Spinal cord (tissue), 10 donors: ENCODE results near the gene APBB1IP. TPM values are rescaled to one million over a fixed set of nuclear protein-coding genes. Genes with fewer than 3 reads are reported as not detected.

Experiments
- DNase-seq, 6 donors: peaks; one replicate each; pipeline versions ENCODE4 v3.0.0 to v3.0.0-alpha.2; 2013 to 2015; ENCODE audit warnings: low spot score in 6 of 6, low read depth in 4 of 6
- H3K27ac ChIP-seq: one replicate; pipeline ENCODE4 v1.5.1; 2013; ENCODE audit warnings: low read depth, low read length, control low read depth
- H3K27me3 ChIP-seq: one replicate; pipeline ENCODE4 v1.6.1; 2013; ENCODE audit warnings: low read length; ENCODE audit not compliant: control insufficient read depth, insufficient read depth
- H3K36me3 ChIP-seq: one replicate; pipeline ENCODE4 v1.6.1; 2013; ENCODE audit warnings: low read length; ENCODE audit not compliant: control insufficient read depth, insufficient read depth
- H3K4me1 ChIP-seq: one replicate; pipeline ENCODE4 v1.6.1; 2013; ENCODE audit warnings: low read length; ENCODE audit not compliant: control insufficient read depth, insufficient read depth
- H3K4me3 ChIP-seq: one replicate; pipeline ENCODE4 v1.5.1; 2013; ENCODE audit warnings: low read depth, low read length, control low read depth
- H3K9me3 ChIP-seq: one replicate; pipeline ENCODE4 v1.6.1; 2013; ENCODE audit warnings: low read length; ENCODE audit not compliant: control insufficient read depth, insufficient read depth
- WGBS: methylation state at CpG from one replicate; pipeline ENCODE4 v1.1.5; 2013; ENCODE audit warnings: missing lambda C conversion rate; ENCODE audit not compliant: insufficient coverage; 5-methylcytosine and 5-hydroxymethylcytosine counted together
- polyA plus RNA-seq, 2 donors: library from polyadenylated mRNA; unstranded; fragments of 120-200 nt; gene quantifications; one replicate each; pipeline ENCODE4 v1.2.1, GENCODE V29; 2013; ENCODE audit not compliant: insufficient read length in 2 of 2
- total RNA-seq, 2 donors: library from RNA; depleted of rRNA in 1 of 2; stranded (reverse); fragments of 120-200 nt in 1 of 2; fragments of >200 nt in 1 of 2; gene quantifications; one replicate each; pipeline versions ENCODE4 v1.2.3 to v1.2.4, GENCODE V29; 2013 to 2014
- donor health status: healthy.

Gene APBB1IP
- total and polyA plus RNA-seq, 4 donors, result 3.7 to 20.4 (median 10.4) TPM

- no peak overlapping the region for H3K4me3 ChIP-seq
- no peaks in the 10 kb centered on the region for H3K9me3 ChIP-seq
- no peaks in the 10 kb centered on the region for H3K36me3 ChIP-seq
- peaks cover 12% of the 10 kb centered on the region for H3K4me1 ChIP-seq
- H3K27ac ChIP-seq, result no peak overlapping the region
- H3K27me3 ChIP-seq, result peaks cover 21% of the 10 kb centered on the region
- no peak for DNase-seq
- WGBS, result no CpG with 5 or more reads among the region's 1 CpG
These were observed 1.9 kb downstream of the APBB1IP start for GRCh38 chr10:26440088-26440470.

- Histone ChIP-seq H3K27me3 (peaks cover 21% of the 10 kb centered on the region), H3K4me1 (peaks cover 12% of the 10 kb centered on the region), H3K27ac (no peak overlapping the region), H3K36me3 (no peaks in the 10 kb centered on the region), H3K4me3 (no peak overlapping the region), H3K9me3 (no peaks in the 10 kb centered on the region)
- DNase-seq, result no peak
- 80% methylated on average over 4 of the region's 7 CpGs for WGBS
These were observed 3.5 kb downstream of the APBB1IP start for GRCh38 chr10:26441491-26442214.

GRCh38 chr10:26445411-26446031, 7.4 kb downstream of the APBB1IP start:
- no peaks in the 10 kb centered on the region for H3K9me3 ChIP-seq
- H3K4me1 ChIP-seq, result no peaks in the 10 kb centered on the region
- H3K36me3 ChIP-seq, result no peaks in the 10 kb centered on the region
- H3K27ac ChIP-seq, result no peak overlapping the region
- 87% methylated on average over 4 of the region's 8 CpGs for WGBS
- H3K4me3 ChIP-seq, result no peak overlapping the region
- no peaks in the 10 kb centered on the region for H3K27me3 ChIP-seq
- DNase-seq, result no peak

- Histone ChIP-seq H3K4me1 (no peaks in the 10 kb centered on the region), H3K4me3 (no peak overlapping the region), H3K36me3 (no peaks in the 10 kb centered on the region), H3K27me3 (no peaks in the 10 kb centered on the region), H3K27ac (no peak overlapping the region), H3K9me3 (no peaks in the 10 kb centered on the region)
- WGBS, result 80% methylated on average over 1 of the region's 5 CpGs
- DNase-seq, result no peak
These were observed 8.1 kb downstream of the APBB1IP start for GRCh38 chr10:26446258-26446657.

GRCh38 chr10:26448292-26448691, 10.2 kb downstream of the APBB1IP start:
- no peak overlapping the region for H3K4me3 ChIP-seq
- H3K27me3 ChIP-seq, result no peaks in the 10 kb centered on the region
- H3K9me3 ChIP-seq, result no peaks in the 10 kb centered on the region
- no peak for DNase-seq
- no peaks in the 10 kb centered on the region for H3K36me3 ChIP-seq
- no peaks in the 10 kb centered on the region for H3K4me1 ChIP-seq
- H3K27ac ChIP-seq, result no peak overlapping the region

- WGBS, result 60% methylated on average over 3 of the region's 8 CpGs
- Histone ChIP-seq H3K9me3 (no peaks in the 10 kb centered on the region), H3K27ac (no peak overlapping the region), H3K4me1 (no peaks in the 10 kb centered on the region), H3K27me3 (no peaks in the 10 kb centered on the region), H3K36me3 (no peaks in the 10 kb centered on the region), H3K4me3 (no peak overlapping the region)
- peak in 1 of 6 donors; percentile 8 for DNase-seq
These were observed 10.7 kb downstream of the APBB1IP start for GRCh38 chr10:26448706-26449435.

- Histone ChIP-seq H3K9me3 (no peaks in the 10 kb centered on the region), H3K27ac (no peak overlapping the region), H3K36me3 (no peaks in the 10 kb centered on the region), H3K4me3 (no peak overlapping the region), H3K4me1 (no peaks in the 10 kb centered on the region), H3K27me3 (no peaks in the 10 kb centered on the region)
- WGBS, result 72% methylated on average over 3 of the region's 3 CpGs
- no peak for DNase-seq
These were observed 11.6 kb downstream of the APBB1IP start for GRCh38 chr10:26449726-26450125.

- no peak overlapping the region for H3K4me3 ChIP-seq
- no peaks in the 10 kb centered on the region for H3K27me3 ChIP-seq
- no peaks in the 10 kb centered on the region for H3K9me3 ChIP-seq
- no peak overlapping the region for H3K27ac ChIP-seq
- no CpG with 5 or more reads among the region's 4 CpGs for WGBS
- H3K36me3 ChIP-seq, result no peaks in the 10 kb centered on the region
- no peak for DNase-seq
- no peaks in the 10 kb centered on the region for H3K4me1 ChIP-seq
These were observed 13.8 kb downstream of the APBB1IP start for GRCh38 chr10:26451903-26452302.

GRCh38 chr10:26453850-26454249, 15.7 kb downstream of the APBB1IP start:
- no peak overlapping the region for H3K4me3 ChIP-seq
- no peaks in the 10 kb centered on the region for H3K27me3 ChIP-seq
- no peaks in the 10 kb centered on the region for H3K9me3 ChIP-seq
- DNase-seq, result no peak
- no CpG with 5 or more reads among the region's 2 CpGs for WGBS
- H3K36me3 ChIP-seq, result no peaks in the 10 kb centered on the region
- no peaks in the 10 kb centered on the region for H3K4me1 ChIP-seq
- no peak overlapping the region for H3K27ac ChIP-seq
